B cell (primary cell): ENCODE results near the gene CYTH4. TPM values are rescaled to one million over a fixed set of nuclear protein-coding genes. Genes with fewer than 3 reads are reported as not detected.

Experiments used
- ATAC-seq: fragments of 200-7000 bp; cut with Tn5 transposase; one replicate; pipeline ENCODE4 v1.10.0; 2021; ENCODE audit warnings: low read depth, mild to moderate bottlenecking, moderate number of reproducible peaks, moderate library complexity
- CTCF ChIA-PET: fragments of 350-600 bp; sonication (Branson Sonifier 250); formaldehyde crosslinking; loops from one replicate; lab custom pipeline; 2021; ENCODE audit warnings: antibody characterized with exemption, inconsistent platforms; lab: Charles Lee
- POLR2A ChIA-PET: fragments of 350-600 bp; sonication (Branson Sonifier 250); formaldehyde crosslinking; loops from one replicate; lab custom pipeline; 2021; ENCODE audit warnings: antibody characterized with exemption; lab: Charles Lee
- DNase-seq: peaks from one replicate; pipeline ENCODE4 v3.0.0; 2013
- H2AFZ ChIP-seq: 2 replicates; pipeline ENCODE4 v1.6.1; 2012; ENCODE audit warnings: mild to moderate bottlenecking, low read depth, low read length; ENCODE audit not compliant: insufficient read depth, poor library complexity, severe bottlenecking
- H3K27ac ChIP-seq, 2 donors: 1 replicate in 1 of 2; 2 replicates in 1 of 2; pipeline ENCODE4 v1.5.1; 2012 to 2013; ENCODE audit warnings: low read length in 2 of 2, mild to moderate bottlenecking in 2 of 2, moderate library complexity in 1 of 2
- H3K27me3 ChIP-seq, 4 experiments: fragments of 200-600 bp in 1 of 4; sonication (generic) in 1 of 4; replicated peaks in 1 of 4; 1 replicate in 2 of 4; 2 replicates in 2 of 4; pipeline versions ENCODE4 v1.6.1 to v1.7.0; 2013 to 2016; ENCODE audit warnings: low read length in 3 of 4, mild to moderate bottlenecking in 2 of 4, mixed read lengths in 1 of 4, moderate library complexity in 1 of 4; ENCODE audit not compliant: insufficient read depth in 4 of 4, control insufficient read depth in 3 of 4; ENCODE audit errors: control extremely low read depth in 1 of 4
- H3K36me3 ChIP-seq, 2 experiments: replicated peaks in 1 of 2; 1 replicate in 1 of 2; 2 replicates in 1 of 2; pipeline versions ENCODE4 v1.6.1 to v1.7.1; 2013; ENCODE audit warnings: low read length in 1 of 2; ENCODE audit not compliant: insufficient read depth in 2 of 2, control insufficient read depth in 1 of 2; ENCODE audit errors: control extremely low read depth in 1 of 2, extremely low read depth in 1 of 2
- H3K4me1 ChIP-seq, 2 donors: fragments of 200-600 bp in 1 of 2; sonication (generic) in 1 of 2; 1 replicate in 1 of 2; 2 replicates in 1 of 2; pipeline versions ENCODE4 v1.5.1 to v1.6.1; 2013 to 2017; ENCODE audit warnings: low read length in 2 of 2; ENCODE audit not compliant: control insufficient read depth in 2 of 2, insufficient read depth in 2 of 2
- H3K4me2 ChIP-seq: replicated peaks from 2 replicates; pipeline ENCODE3; 2012; ENCODE audit warnings: mild to moderate bottlenecking, low read depth, low read length; ENCODE audit not compliant: poor library complexity, severe bottlenecking
- H3K4me3 ChIP-seq, 5 experiments: fragments of 200-600 bp in 1 of 5; sonication (generic) in 1 of 5; 1 replicate in 3 of 5; 2 replicates in 2 of 5; pipeline versions ENCODE4 v1.5.1 to v1.7.0; 2011 to 2016; ENCODE audit warnings: low read length in 4 of 5, mild to moderate bottlenecking in 4 of 5, low read depth in 2 of 5, control low read depth in 1 of 5, moderate library complexity in 1 of 5; ENCODE audit not compliant: insufficient read depth in 1 of 5; ENCODE audit errors: control extremely low read depth in 1 of 5, extremely low read depth in 1 of 5
- H3K79me2 ChIP-seq: fragments of 200-600 bp; sonication (generic); one replicate; pipeline ENCODE4 v1.6.0; 2016; ENCODE audit warnings: low read length; ENCODE audit not compliant: control insufficient read depth, insufficient read depth
- H3K9ac ChIP-seq: fragments of 200-600 bp; sonication (generic); 2 replicates; pipeline ENCODE4 v1.6.1; 2017; ENCODE audit warnings: mild to moderate bottlenecking, low read length, moderate library complexity
- H3K9me3 ChIP-seq, 3 donors: one replicate each; pipeline versions ENCODE4 v1.6.1 to v1.7.1; 2013; ENCODE audit warnings: low read length in 2 of 3; ENCODE audit not compliant: control insufficient read depth in 2 of 3, insufficient read depth in 1 of 3; ENCODE audit errors: control extremely low read depth in 1 of 3
- H4K20me1 ChIP-seq: 2 replicates; pipeline ENCODE4 v1.6.0; 2012; ENCODE audit warnings: mild to moderate bottlenecking, low read length; ENCODE audit not compliant: insufficient read depth, control insufficient read depth, poor library complexity, severe bottlenecking
- H3K27ac Mint-ChIP-seq: one replicate; pipeline ENCODE4 v1.8.0; 2021; ENCODE audit warnings: mixed read lengths
- H3K27me3 Mint-ChIP-seq: one replicate; pipeline ENCODE4 v1.8.0; 2021; ENCODE audit warnings: mixed read lengths
- H3K4me1 Mint-ChIP-seq: one replicate; pipeline ENCODE4 v1.8.0; 2021; ENCODE audit warnings: mixed read lengths
- H3K4me3 Mint-ChIP-seq: one replicate; pipeline ENCODE4 v1.8.0; 2021; ENCODE audit warnings: mixed read lengths
- H3K9me3 Mint-ChIP-seq: one replicate; pipeline ENCODE4 v1.8.0; 2022; ENCODE audit warnings: mixed read lengths; ENCODE audit not compliant: insufficient read depth
- EZH2 ChIP-seq: IDR thresholded peaks from 2 replicates; pipeline ENCODE4 v1.6.1; 2012; ENCODE audit warnings: borderline replicate concordance, low read depth, mild to moderate bottlenecking, moderate library complexity, low read length; ENCODE audit not compliant: insufficient read depth, poor library complexity, severe bottlenecking
- WGBS: methylation state at CpG from one replicate; pipeline ENCODE4 v1.1.5; 2013; ENCODE audit warnings: missing lambda C conversion rate; ENCODE audit not compliant: insufficient coverage; 5-methylcytosine and 5-hydroxymethylcytosine counted together
- intact Hi-C: fragments of 100-400 bp; cut with micrococcal nuclease; formaldehyde crosslinking; loops from one replicate; pipeline ENCODE4 v1.10.0; 2022
- polyA plus RNA-seq: library from polyadenylated mRNA; depleted of rRNA; stranded (reverse); fragments of >200 nt; gene quantifications from 2 replicates; pipeline ENCODE4 v1.2.3, GENCODE V29; 2012
- total RNA-seq, 2 donors: library from RNA; stranded (reverse); fragments of 120-200 nt in 1 of 2; gene quantifications; 1 replicate in 1 of 2; 2 replicates in 1 of 2; pipeline versions ENCODE4 v1.2.3 to v1.2.4, GENCODE V29; 2013 to 2022
- TF ChIP-seq, protein P1 (sequence below): fragments of 200-600 bp; IDR thresholded peaks from one replicate; pipeline ENCODE4 v1.8.0; 2022; ENCODE audit warnings: antibody characterized with exemption, mild to moderate bottlenecking

CYTH4 gene
- total and polyA plus RNA-seq, 2 donors (not counting 1 experiment from before 2014, with no cell fraction given): 98.0 to 154 TPM

DNA sequence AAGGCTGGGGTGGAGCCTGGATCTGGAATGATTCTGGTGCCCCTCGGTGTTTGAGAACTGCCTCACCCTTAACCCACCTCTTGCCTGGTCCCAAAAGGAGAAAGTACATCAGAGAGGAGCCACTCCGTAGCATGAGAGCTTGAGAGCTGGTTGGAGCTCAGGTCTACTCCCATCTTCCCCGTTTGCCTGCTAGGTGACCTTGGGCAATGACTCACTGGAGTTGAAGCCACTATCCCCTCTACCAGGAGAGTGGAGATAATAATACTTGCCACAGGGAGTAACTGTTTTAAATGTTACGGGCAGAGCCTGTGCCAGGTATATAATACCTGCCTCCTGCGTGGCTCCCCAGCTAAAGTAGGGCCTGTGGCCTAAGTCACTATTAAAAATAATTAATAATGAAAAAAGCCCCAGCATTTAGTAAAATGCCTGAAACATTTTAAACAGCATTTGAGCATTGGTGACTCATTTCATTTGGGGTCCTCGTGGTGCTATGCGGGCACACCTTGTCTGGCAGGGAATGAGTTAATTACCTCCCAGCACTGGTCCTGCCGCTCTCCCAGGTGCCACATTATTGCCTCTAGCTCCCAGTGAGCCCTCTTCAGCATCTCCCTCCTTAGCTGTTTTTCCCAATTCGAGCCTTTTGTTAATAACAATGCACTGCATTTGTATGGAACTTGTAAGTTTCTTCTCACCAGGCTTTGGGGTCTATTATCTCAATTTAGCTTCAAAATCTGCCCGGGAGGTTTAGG, 22.5 kb downstream of the CYTH4 start:
- no peak for DNase-seq
- H3K27me3 ChIP-seq: no peaks in the 10 kb centered on the region
- intact Hi-C loops: no loop called here
- H3K79me2 ChIP-seq: peaks cover 24% of the 10 kb centered on the region
- peaks cover 8 to 79% of the 10 kb centered on the region in 2 experiments for H3K36me3 ChIP-seq
- CTCF ChIA-PET: interaction anchor here (1.1 to 1.8 kb wide), 3 partner anchors 13 to 60 kb away, joined by 3 to 4 read pairs (median 3); no protein-coding TSS in a partner anchor
- H3K4me1 ChIP-seq: peaks cover 60 to 77% of the 10 kb centered on the region in 2 donors
- no peak for ATAC-seq
- H2AFZ ChIP-seq: no peak overlapping the region
- WGBS: 94% methylated on average over 5 of the region's 10 CpGs
- H3K9me3 ChIP-seq: no peaks in the 10 kb centered on the region
- TF ChIP-seq, protein P1, sequence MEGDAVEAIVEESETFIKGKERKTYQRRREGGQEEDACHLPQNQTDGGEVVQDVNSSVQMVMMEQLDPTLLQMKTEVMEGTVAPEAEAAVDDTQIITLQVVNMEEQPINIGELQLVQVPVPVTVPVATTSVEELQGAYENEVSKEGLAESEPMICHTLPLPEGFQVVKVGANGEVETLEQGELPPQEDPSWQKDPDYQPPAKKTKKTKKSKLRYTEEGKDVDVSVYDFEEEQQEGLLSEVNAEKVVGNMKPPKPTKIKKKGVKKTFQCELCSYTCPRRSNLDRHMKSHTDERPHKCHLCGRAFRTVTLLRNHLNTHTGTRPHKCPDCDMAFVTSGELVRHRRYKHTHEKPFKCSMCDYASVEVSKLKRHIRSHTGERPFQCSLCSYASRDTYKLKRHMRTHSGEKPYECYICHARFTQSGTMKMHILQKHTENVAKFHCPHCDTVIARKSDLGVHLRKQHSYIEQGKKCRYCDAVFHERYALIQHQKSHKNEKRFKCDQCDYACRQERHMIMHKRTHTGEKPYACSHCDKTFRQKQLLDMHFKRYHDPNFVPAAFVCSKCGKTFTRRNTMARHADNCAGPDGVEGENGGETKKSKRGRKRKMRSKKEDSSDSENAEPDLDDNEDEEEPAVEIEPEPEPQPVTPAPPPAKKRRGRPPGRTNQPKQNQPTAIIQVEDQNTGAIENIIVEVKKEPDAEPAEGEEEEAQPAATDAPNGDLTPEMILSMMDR: no peak
- TF ChIP-seq EZH2: no peak
- no peak overlapping the region for H3K4me3 ChIP-seq
- Mint-ChIP-seq H3K9me3 (no peaks in the 10 kb centered on the region), H3K27me3 (no peaks in the 10 kb centered on the region), H3K27ac (peak overlapping the region; percentile 91), H3K4me1 (peaks cover 68% of the 10 kb centered on the region), H3K4me3 (no peak overlapping the region)
- peak overlapping the region in 1 of 2 donors; percentile 81 for H3K27ac ChIP-seq
- peaks cover 21% of the 10 kb centered on the region for H4K20me1 ChIP-seq
- no peak overlapping the region for H3K9ac ChIP-seq
- no peak overlapping the region for H3K4me2 ChIP-seq
- POLR2A ChIA-PET: interaction anchor here (0.9 kb wide), 1 partner anchor 9 kb away, joined by 3 read pairs; no protein-coding TSS in a partner anchor

DNA sequence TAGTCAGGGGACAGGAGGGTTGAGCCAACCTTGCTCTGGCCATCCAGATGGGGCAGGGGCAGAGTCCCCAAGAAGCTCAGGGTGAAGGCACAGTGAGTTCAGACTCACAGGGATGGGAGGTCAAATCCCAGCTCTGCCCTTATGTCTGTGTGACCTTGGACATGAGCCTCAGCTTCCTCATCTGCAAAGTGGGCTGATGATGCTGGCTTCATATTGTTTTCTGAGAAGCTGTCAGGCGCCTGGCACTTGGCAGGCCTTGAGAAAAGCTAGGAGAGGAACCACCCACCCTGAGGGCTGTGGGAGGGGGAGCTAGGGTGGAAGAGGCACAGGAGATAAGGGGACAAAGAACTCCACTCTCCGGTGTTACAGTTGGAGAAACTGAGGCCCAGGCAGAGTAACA, 23.6 kb downstream of the CYTH4 start:
- ChIA-PET POLR2A (interaction anchor here (0.9 kb wide), 1 partner anchor 10 kb away, joined by 3 read pairs; no protein-coding TSS in a partner anchor), CTCF (interaction anchor here (1.0 to 1.8 kb wide), 3 partner anchors 15 to 64 kb away, joined by 3 to 4 read pairs (median 3); no protein-coding TSS in a partner anchor)
- H3K79me2 ChIP-seq: peaks cover 25% of the 10 kb centered on the region
- intact Hi-C loops: no loop called here
- H3K4me1 Mint-ChIP-seq: peaks cover 69% of the 10 kb centered on the region
- peak overlapping the region; percentile 69 for H3K4me2 ChIP-seq
- no peaks in the 10 kb centered on the region for H3K9me3 ChIP-seq
- H3K27me3 ChIP-seq: no peaks in the 10 kb centered on the region
- no peak overlapping the region for H3K9ac ChIP-seq
- WGBS: 90% methylated on average over 2 of the region's 2 CpGs
- ATAC-seq: no peak
- H4K20me1 ChIP-seq: peaks cover 20% of the 10 kb centered on the region
- H3K27ac ChIP-seq: peak overlapping the region; percentile 81 to 84
- H3K27me3 Mint-ChIP-seq: no peaks in the 10 kb centered on the region
- TF ChIP-seq, protein P1: no peak
- TF ChIP-seq EZH2: no peak
- peaks cover 56 to 77% of the 10 kb centered on the region in 2 donors for H3K4me1 ChIP-seq
- H3K27ac Mint-ChIP-seq: peak overlapping the region; percentile 91
- no peaks in the 10 kb centered on the region for H3K9me3 Mint-ChIP-seq
- no peak overlapping the region for H2AFZ ChIP-seq
- H3K4me3 ChIP-seq: no peak overlapping the region
- peak overlapping the region; percentile 5 for H3K4me3 Mint-ChIP-seq
- H3K36me3 ChIP-seq: peaks cover 5 to 82% of the 10 kb centered on the region in 2 experiments
- no peak for DNase-seq
